NCI-H2227 (cell line): ENCODE results near the gene NSMCE1.

Experiments used
- DNase-seq: peaks from one replicate; lab custom pipeline; 2025; ENCODE audit not compliant: unreplicated experiment; lab: John Stamatoyannopoulos, UW

NSMCE1 gene

GRCh38 chr16:27268376-27269299 lies at the start of gene NSMCE1:
NSMCE1 (minus strand) TSS chr16:27268772; CDS start chr16:27257570, 11,202 bp downstream.
- peak; percentile 98 for DNase-seq

DNA sequence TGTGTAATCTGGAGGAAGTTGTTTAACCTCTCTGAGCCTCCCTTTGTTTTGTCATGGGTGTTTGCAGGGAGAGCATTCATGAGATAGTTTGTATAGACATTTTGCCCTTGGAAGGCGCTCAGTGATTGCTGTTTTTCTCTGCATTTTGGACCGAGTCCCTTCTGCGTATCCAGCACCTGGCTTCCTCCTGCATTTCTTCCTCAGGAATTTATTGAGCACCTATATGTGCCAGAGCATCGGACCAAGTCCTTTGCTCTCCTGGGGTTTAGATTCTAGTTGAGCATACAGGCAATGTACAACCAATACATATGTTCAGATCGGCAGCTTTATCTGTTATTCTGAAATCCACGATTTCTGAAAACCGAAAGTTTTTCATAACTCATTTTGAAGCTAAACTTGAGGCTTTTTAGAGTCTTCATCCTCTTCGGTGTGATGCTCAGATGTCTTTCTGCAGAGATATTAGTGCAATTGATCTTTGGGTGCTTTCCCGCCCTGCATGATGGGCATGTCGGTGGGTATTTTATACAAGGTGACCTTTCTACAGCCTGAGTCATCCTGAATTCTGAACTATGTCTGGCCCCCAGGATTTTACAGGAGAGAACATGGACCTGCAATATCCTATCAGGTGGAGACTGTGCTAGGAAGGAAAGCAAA lies 49.3 kb upstream of the NSMCE1 start:
- DNase-seq: no peak

- DNase-seq: no peak
Observed at GRCh38 chr16:27317320-27317719, 48.7 kb upstream of the NSMCE1 start.

GRCh38 chr16:27316038-27316680 lies 47.6 kb upstream of the NSMCE1 start:
- DNase-seq: no peak

GRCh38 chr16:27315333-27316037 lies 46.9 kb upstream of the NSMCE1 start:
- DNase-seq: no peak

- DNase-seq: no peak
Observed at GRCh38 chr16:27314986-27315332, 46.4 kb upstream of the NSMCE1 start.

DNA sequence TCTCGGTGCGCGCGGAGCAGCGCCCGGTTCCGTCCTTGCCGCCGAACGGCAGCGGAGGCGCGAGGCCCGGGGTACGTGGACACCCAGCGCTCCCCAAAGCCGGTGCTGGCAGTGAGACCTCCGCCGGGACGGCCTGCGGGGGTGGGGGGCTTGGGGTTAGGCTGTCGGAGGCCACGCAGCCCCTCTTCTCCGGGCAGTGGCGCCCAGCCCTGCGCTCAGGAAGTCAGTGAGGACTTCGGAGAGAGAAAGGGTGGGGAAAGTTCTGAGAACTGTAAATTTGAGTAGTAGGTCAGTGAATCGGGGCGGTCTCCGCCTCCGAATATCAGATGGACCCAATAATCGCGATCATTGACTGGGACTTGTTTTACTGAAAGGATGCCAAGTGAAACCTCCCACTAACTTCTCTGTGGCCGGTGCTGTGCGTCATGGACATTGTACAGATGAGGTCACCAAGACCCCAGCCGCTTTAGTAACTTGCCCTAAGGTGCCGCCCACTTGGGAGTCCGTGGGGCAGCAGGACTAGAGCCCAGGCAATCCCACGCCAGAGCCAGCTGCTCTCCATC lies 45.7 kb upstream of the NSMCE1 start:
- DNase-seq: no peak

DNA sequence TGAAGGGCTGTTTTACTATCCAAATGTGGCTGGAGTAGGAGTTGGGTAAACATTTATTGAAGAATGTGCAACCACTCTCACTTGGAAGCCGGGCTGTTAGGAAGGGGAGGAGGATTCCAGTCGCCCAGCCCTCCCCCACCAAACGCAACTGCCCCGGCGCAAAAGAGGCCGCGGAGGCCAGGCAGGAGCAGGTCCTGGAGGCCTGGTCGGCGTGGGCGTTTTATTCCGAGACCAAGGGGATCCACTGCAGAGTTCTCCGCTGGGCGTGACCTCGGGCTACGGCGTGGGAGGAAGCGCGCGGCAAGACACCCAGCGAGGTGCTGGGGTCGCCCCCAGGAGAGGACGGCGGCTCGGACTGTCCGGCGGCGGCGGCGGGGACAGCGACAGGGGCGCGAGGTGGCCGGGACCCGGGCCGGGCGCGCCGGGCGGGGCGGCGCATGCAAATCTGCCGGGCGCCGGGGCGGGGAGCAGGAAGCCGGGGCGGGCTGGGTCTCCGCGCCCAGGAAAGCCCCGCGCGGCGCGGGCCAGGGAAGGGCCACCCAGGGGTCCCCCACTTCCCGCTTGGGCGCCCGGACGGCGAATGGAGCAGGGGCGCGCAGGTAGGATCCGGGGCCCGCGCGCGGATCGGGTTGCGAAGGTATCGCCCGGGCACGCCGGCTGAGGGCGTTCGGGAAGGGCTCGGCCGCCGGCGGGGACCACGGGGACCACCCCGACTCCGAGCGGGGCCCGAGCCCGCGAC lies 45.0 kb upstream of the NSMCE1 start, which contains the start of gene IL4R:
Gene IL4R, plus strand, starts transcription at position 553 of the 739 bp plus-strand sequence. CDS start 26,230 bp downstream, outside the sequence.
- DNase-seq: no peak

GRCh38 chr16:27312580-27313421 lies 44.2 kb upstream of the NSMCE1 start:
- DNase-seq: no peak

GRCh38 chr16:27311897-27312303 lies 43.3 kb upstream of the NSMCE1 start:
- DNase-seq: no peak

DNA sequence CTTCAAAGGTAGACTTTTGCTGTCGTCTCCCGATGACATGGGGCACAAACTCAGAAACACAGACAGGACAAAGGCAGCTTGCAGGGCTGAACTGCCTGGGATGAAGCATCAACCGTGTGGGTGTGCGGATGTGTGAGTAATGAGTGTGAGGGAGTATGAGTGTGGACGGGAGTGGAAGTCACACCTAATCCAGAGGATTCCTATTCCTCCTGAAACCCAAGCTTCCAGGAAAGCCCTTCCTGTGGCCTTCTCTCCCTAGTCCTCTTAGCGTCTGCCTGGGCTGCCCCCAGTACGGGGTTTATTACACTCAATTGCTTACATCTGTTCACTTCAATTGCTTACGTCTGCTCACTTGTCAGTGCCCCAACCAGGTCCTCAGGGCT lies 42.9 kb upstream of the NSMCE1 start:
- no peak for DNase-seq

GRCh38 chr16:27310576-27311447 lies 42.2 kb upstream of the NSMCE1 start:
- DNase-seq: no peak

GRCh38 chr16:27308792-27309191 lies 40.2 kb upstream of the NSMCE1 start:
- no peak for DNase-seq

- DNase-seq: no peak
Observed at GRCh38 chr16:27305839-27306442, 37.4 kb upstream of the NSMCE1 start.

DNA sequence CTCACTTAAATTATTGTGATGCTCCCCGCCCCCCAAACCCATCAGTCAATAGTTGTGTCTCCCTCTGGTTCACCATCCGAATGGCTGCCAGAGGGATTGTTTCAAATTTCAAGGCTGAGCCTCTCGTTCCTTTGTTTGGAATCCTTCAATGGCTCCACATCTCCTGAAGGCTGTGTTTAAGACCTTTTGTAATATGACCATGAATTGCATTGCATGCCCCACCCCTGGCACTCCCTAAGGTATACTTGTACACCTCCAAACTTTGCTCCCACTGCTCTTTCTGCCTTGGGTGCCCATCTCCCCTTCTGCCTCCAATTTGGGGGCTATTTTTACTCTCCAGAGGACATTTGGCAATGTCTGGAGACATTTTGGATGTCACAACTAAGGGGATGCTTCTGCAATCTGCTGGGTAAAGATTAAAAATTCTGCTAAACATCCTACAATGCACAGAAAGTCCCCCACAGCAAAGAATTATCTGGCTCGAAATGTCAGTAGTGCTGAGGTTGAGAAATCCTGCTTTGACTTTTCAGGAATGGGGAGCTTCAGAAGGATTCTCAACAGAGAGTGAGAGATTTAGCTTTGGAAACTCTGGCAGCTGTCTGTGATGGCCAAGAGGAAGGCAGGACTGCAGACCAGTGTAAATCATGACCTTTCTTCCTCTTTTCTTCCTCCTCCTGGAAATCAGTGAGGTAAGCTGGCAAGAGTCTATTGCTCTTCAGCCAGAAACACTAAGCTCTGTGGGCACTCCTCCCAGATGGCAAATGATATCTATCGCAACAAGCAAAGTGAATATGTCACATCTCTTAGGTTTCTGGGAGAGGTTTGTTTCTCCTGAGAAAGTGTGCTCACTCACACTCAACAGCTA lies 36.5 kb upstream of the NSMCE1 start:
- no peak for DNase-seq

DNA sequence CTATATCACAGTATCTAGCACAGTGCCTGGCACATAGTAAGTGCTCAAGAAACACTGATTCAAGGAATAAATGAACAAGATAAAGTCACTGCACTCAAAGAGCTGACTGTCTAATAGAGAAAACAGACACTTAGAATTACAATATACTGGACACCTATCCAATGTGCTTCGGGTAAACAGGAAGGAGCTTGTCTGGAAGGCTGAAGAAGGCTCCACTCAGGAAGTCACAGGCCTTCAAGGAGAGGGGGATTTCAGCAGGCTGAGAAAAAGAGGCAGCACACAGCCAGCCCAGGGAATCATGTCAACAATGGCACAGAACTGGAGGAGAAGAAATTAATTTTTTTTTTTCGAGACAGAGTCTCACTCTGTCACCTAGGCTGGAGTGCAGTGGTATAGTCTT lies 35.5 kb upstream of the NSMCE1 start:
- DNase-seq: no peak
